DOHH2 (cell line): Measurements from ENCODE around the gene AJUBA.
"Not testable (repeated sequence)": the region's sequence is repeated elsewhere in the genome, so short reads cannot be mapped to it uniquely, and the experiment has no call there.

Experiments used
- H3F3A ChIP-seq: fragments of 200-600 bp; sonication (generic), shearing (Covaris generic); 2 replicates; pipeline ENCODE4 v1.6.0; 2016; ENCODE audit warnings: antibody characterized with exemption, mild to moderate bottlenecking; ENCODE audit not compliant: control insufficient read depth, insufficient read depth
- H3K27ac ChIP-seq: fragments of 200-600 bp; sonication (generic); 2 replicates; pipeline ENCODE4 v1.5.1; 2014; ENCODE audit warnings: low read depth, mild to moderate bottlenecking, low read length, moderate library complexity
- H3K27me3 ChIP-seq: fragments of 200-600 bp; sonication (generic); 2 replicates; pipeline ENCODE4 v1.6.1; 2014; ENCODE audit warnings: mild to moderate bottlenecking, low read length, mixed read lengths; ENCODE audit not compliant: control insufficient read depth
- H3K36me3 ChIP-seq: fragments of 200-600 bp; sonication (generic); 2 replicates; pipeline ENCODE4 v1.6.1; 2014; ENCODE audit warnings: mild to moderate bottlenecking, low read length, moderate library complexity, mixed read lengths; ENCODE audit not compliant: control insufficient read depth
- H3K4me1 ChIP-seq: fragments of 200-600 bp; sonication (generic); 2 replicates; pipeline ENCODE4 v1.6.1; 2014; ENCODE audit warnings: mild to moderate bottlenecking, low read length, mixed read lengths; ENCODE audit not compliant: control insufficient read depth
- H3K4me2 ChIP-seq: fragments of 200-600 bp; sonication (generic); 2 replicates; pipeline ENCODE4 v1.6.0; 2014; ENCODE audit warnings: mild to moderate bottlenecking, low read length, moderate library complexity
- H3K4me3 ChIP-seq: fragments of 200-600 bp; sonication (generic); 2 replicates; pipeline ENCODE4 v1.5.1; 2014; ENCODE audit warnings: mild to moderate bottlenecking, low read length, mixed read lengths
- H3K79me2 ChIP-seq: fragments of 200-600 bp; sonication (generic); 2 replicates; pipeline ENCODE4 v1.6.1; 2014; ENCODE audit warnings: mild to moderate bottlenecking, low read length, mixed read lengths; ENCODE audit not compliant: control insufficient read depth
- H3K9me2 ChIP-seq: fragments of 200-600 bp; sonication (generic); replicated peaks from 2 replicates; pipeline ENCODE4 v1.6.1; 2014; ENCODE audit warnings: mild to moderate bottlenecking, low read length, mixed read lengths; ENCODE audit not compliant: control insufficient read depth
- H3K9me3 ChIP-seq: fragments of 200-600 bp; sonication (generic); 2 replicates; pipeline ENCODE4 v1.6.1; 2014; ENCODE audit warnings: antibody characterized with exemption, low read length, mixed read lengths; ENCODE audit not compliant: control insufficient read depth, insufficient read depth
- H4K20me1 ChIP-seq: fragments of 200-600 bp; sonication (generic); 2 replicates; pipeline ENCODE4 v1.6.0; 2014; ENCODE audit warnings: low read depth, mild to moderate bottlenecking, antibody characterized with exemption, low read length, moderate library complexity; ENCODE audit not compliant: control insufficient read depth, insufficient read depth
- CTCF ChIP-seq: fragments of 200-600 bp; sonication (generic); IDR thresholded peaks from one replicate; pipeline ENCODE4 v1.5.1; 2014; ENCODE audit warnings: antibody characterized with exemption, mild to moderate bottlenecking, low read depth, low read length; ENCODE audit not compliant: poor library complexity, severe bottlenecking
- EZH2phosphoT487 ChIP-seq: fragments of 200-600 bp; sonication (generic); IDR thresholded peaks from 2 replicates; pipeline ENCODE4 v1.6.1; 2017; ENCODE audit warnings: borderline replicate concordance, mild to moderate bottlenecking, antibody characterized with exemption, low read length, moderate library complexity, mixed read lengths

AJUBA gene

GRCh38 chr14:23006188-23006534 lies 23.8 kb upstream of the AJUBA start:
- no peaks in the 10 kb centered on the region for H3K9me2 ChIP-seq

GRCh38 chr14:23005451-23006187 lies 23.3 kb upstream of the AJUBA start:
- Histone ChIP-seq H3K4me3 (peak overlapping the region; percentile 89), H3K27ac (peak overlapping the region; percentile 87)
- no peak for TF ChIP-seq EZH2phosphoT487
- no peak for TF ChIP-seq CTCF

More at GRCh38 chr14:23006188-23006534, 23.8 kb upstream of the AJUBA start:
- Histone ChIP-seq H3K79me2 (peaks cover 42% of the 10 kb centered on the region), H4K20me1 (no peaks in the 10 kb centered on the region), H3K4me1 (peaks cover 50% of the 10 kb centered on the region), H3K36me3 (peaks cover 7% of the 10 kb centered on the region; the same call in 1 of the 2 replicates), H3K4me2 (peak overlapping the region; percentile 98), H3K27me3 (no peaks in the 10 kb centered on the region), H3K9me3 (no peaks in the 10 kb centered on the region), H3K4me3 (peak overlapping the region; percentile 89), H3F3A (peaks cover 21% of the 10 kb centered on the region), H3K27ac (peak overlapping the region; percentile 87)
- TF ChIP-seq EZH2phosphoT487 (no peak), CTCF (no peak)

GRCh38 chr14:23004274-23004673 lies 21.9 kb upstream of the AJUBA start:
- H3K27ac ChIP-seq, H4K20me1 ChIP-seq, H3K36me3 ChIP-seq, H3K4me2 ChIP-seq, H3K4me3 ChIP-seq, H3K9me2 ChIP-seq, H3K9me3 ChIP-seq, H3K27me3 ChIP-seq: not testable (repeated sequence)
- H3K4me1 ChIP-seq, result peaks cover 36% of the 10 kb centered on the region
- H3K79me2 ChIP-seq, result peaks cover 38% of the 10 kb centered on the region
- H3F3A ChIP-seq, result peaks cover 17% of the 10 kb centered on the region

More at GRCh38 chr14:23005451-23006187, 23.3 kb upstream of the AJUBA start:
- H3K79me2 ChIP-seq, result peaks cover 42% of the 10 kb centered on the region
- H3F3A ChIP-seq, result peaks cover 23% of the 10 kb centered on the region
- no peaks in the 10 kb centered on the region for H4K20me1 ChIP-seq
- H3K9me2 ChIP-seq, result no peaks in the 10 kb centered on the region
- H3K9me3 ChIP-seq, result no peaks in the 10 kb centered on the region
- peaks cover 46% of the 10 kb centered on the region for H3K4me1 ChIP-seq
- H3K36me3 ChIP-seq, result peaks cover 7% of the 10 kb centered on the region; the same call in 1 of the 2 replicates
- H3K4me2 ChIP-seq, result peak overlapping the region; percentile 98
- no peaks in the 10 kb centered on the region for H3K27me3 ChIP-seq

GRCh38 chr14:23002592-23002991 lies 20.2 kb upstream of the AJUBA start:
- H3K36me3 ChIP-seq, result peaks cover 11% of the 10 kb centered on the region
- H3K79me2 ChIP-seq, result peaks cover 21% of the 10 kb centered on the region
- H3K9me2 ChIP-seq, result no peaks in the 10 kb centered on the region
- H3K9me3 ChIP-seq, result no peaks in the 10 kb centered on the region
- no peak overlapping the region for H3K27ac ChIP-seq
- H4K20me1 ChIP-seq, result no peaks in the 10 kb centered on the region
- peaks cover 19% of the 10 kb centered on the region for H3K4me1 ChIP-seq
- H3F3A ChIP-seq, result peaks cover 4% of the 10 kb centered on the region; the same call in 1 of the 2 replicates
- H3K27me3 ChIP-seq, result no peaks in the 10 kb centered on the region
- H3K4me2 ChIP-seq, result no peak overlapping the region
- no peak for TF ChIP-seq CTCF
- no peak for TF ChIP-seq EZH2phosphoT487
- H3K4me3 ChIP-seq, result no peak overlapping the region
